GM19043 (cell line): Measurements from ENCODE around the gene LPIN1.
A peak's percentile ranks its signal among the peaks of the same experiment; 100 is the strongest.

Experiments
- ATAC-seq: cut with Tn5 transposase; IDR thresholded peaks from one replicate; pipeline ENCODE4 v1.9.1; 2021; ENCODE audit warnings: low read depth; ENCODE audit not compliant: unreplicated experiment

Gene LPIN1

DNA sequence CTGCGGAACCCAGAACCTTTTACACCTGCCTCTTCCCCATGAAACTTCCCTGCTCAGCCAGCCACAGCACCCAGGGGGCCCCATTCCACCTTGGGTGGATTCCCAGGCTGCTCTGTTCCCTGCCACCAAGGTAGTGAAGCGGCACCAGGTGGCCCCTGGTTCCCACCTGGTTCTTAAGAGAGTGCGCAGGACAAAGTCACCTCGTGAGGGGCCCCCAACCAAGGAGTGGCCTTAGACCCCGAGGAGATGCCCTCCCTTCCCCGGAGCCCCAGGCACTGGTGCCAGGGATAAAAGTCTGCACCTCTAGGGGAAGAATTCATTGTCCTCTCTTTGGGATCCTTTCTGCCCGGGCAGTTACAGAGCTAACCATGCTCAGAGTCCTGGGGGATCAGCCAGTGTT is 3.1 kb upstream of the LPIN1 start:
- ATAC-seq, result no peak

DNA sequence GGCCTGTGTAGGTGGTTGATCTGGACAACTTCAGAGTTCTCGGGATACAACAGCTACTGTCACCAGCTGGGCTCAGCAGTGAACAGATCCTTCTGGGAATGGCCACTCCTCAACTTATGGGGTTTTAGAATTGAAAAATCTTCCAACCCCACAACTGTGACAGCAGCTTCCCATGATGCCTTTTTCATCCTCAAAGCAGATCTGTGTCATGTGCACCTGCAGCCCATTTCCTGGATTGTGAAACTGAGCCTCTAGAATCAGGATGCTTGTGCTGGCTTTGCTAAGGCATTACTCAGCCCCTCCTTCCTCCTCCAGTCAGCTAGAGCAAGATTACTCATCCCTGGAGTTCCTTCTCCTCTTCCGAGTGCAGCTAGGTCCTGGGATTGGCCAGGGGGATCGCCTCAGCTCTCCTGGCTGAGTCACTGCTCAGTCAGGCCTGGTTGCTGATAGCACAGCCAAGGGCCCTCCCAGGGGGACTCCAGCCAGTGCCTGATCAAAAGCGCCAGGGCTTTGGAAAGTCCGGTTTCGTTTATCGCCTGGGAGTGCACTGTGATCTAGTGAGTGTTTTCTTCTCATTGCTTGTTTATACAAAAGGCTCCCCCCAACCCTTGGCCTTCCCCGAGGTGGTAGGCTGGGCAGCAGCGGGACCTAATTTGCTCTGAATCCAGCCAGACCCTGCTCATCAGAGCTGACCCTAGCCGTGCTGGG is 2.4 kb upstream of the LPIN1 start:
- peak; percentile 42 for ATAC-seq

DNA sequence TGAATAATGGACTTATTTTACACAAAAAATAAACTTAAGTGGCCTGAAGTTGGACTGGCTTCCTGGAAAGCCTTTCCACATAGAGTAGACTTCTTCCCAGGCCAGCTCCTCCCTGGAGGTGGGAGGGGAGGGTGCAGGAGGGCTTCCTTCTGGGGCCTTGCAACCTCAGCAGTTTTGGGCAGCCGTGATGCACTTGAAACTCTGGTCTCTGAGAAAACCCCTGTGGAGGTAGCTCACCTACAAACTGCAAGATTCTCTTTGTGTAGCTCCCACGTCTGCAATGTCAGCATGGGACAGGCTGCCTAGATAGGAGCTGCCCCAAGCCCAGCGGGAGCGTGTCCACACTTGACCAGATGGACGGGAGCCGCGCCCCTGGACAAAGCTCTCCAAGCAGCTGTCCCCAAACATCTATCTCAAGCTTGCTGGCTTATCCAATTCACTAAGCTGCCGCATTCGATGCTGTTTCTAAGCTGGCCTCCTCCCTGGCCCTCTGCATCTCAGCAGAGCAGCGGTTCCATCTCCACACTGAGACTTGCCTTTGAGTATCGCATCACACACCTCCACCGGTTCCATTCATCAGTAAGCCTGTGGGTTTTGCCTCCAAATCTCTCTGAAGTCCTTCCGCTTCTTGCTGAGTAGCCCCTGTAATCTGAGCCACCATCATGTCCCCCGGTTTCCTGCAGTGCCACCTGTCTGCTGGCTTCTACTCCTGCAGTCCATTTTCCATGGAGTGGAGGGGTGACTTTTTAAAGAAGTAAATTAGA is 1.6 kb upstream of the LPIN1 start:
- ATAC-seq, result no peak

DNA sequence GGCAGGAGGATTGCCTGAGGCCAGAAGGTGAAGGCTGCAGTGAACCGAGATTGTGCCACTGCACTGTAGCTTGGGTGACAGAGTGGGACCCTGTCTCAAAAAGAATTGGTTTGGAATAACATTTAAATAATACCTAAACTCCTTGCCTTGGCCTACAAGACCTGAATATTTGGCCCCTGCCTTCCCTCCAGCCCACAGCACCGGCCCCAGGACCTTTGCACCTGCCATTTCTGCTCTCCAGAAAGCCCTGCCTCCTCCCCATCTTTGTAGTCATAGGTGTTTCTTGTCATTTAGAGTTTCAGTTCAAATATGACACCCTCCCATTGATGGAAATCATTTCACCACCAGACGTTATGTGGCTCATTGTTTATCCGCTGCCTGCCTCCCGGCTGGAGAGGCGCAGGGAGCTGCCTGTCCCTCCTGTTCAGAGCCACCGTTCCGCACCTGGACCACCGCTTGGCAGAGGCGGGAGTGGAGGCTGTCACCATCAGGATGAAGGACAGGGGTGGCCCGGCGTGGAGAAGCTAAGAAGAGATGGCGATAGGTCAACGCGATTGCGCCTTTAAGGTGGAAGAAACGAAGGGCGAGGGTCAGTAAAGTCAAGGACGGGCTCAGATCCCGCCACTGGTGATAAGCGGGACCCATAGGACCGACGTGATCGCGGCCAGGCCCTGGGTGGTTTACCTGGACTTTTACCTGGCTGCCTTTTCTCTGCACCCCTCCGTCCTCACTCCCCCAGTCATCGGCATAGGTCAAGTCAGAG is 638 bp upstream of the LPIN1 start:
- ATAC-seq, result no peak

DNA sequence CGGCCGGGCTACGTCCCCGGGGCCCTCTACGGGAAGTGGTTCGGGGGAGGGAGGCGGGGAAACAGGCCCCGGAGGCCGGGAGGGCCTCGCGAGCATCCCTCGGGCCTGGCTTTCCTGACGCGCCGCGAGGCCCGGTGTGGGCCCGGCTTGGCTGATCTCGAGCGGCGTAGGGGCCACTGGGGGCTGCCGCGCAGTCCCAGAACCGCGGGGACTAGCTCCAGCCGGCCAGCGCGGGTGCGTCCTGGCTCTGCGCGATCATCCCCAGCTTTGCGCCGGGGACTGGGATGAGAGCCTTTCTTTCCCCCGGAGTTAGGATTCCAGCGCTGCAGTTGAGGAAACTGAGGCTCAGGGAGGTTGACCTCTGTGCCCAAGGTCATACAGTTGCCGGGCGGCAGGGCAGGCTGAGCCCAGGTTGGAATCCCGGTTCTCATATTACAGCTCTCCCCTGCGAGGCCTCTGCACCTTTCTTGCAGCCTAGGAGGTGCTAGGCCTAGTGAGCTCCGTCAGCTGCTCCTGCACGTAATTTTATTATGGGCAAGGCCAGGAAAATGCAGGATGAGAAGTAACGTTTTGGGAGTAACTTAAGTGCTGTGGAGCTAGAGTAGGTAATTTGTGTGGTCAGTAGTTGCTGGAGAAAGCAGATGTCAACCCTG is 501 bp downstream of the LPIN1 start:
- ATAC-seq, result no peak

DNA sequence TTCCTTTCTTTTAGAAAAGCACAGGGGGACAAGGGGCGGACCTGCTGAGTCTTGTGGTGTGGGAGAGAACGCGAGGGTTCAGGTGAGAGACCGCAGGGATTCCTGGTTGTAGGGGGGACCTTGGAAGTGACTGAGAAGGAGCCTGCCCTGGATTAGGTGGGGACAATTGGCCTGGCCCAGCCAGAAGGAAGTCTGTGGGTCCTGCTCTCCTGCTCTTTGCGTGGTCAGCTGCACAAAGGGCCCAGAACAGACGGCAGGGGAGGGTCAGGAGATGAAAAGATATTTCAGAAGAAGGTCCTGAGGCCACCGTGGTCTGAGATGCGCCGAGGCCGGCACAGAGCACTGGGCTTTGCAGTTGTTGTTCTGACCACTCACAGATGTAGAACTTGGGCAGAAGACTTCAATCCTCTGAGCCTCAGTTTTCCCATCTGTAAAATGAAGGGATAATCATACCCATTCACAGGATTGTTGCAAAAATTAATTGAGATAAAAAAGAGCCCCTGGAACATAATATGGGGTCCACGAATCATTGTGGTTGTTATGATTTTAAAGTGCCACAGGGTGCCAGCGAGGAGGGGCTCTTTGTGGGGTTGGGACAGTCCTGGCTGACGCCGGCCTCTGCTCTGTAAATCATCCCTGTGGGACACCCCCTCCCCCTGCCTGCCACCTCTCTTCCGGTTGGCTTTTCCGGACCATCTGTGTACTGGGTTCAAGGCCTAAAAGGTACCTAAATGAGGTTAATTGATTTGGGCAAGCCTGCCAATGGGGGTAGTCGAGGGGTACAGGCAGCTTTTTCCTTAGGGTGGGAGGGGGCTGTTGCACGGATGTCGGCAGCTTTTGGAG is 1.8 kb downstream of the LPIN1 start:
- no peak for ATAC-seq

DNA sequence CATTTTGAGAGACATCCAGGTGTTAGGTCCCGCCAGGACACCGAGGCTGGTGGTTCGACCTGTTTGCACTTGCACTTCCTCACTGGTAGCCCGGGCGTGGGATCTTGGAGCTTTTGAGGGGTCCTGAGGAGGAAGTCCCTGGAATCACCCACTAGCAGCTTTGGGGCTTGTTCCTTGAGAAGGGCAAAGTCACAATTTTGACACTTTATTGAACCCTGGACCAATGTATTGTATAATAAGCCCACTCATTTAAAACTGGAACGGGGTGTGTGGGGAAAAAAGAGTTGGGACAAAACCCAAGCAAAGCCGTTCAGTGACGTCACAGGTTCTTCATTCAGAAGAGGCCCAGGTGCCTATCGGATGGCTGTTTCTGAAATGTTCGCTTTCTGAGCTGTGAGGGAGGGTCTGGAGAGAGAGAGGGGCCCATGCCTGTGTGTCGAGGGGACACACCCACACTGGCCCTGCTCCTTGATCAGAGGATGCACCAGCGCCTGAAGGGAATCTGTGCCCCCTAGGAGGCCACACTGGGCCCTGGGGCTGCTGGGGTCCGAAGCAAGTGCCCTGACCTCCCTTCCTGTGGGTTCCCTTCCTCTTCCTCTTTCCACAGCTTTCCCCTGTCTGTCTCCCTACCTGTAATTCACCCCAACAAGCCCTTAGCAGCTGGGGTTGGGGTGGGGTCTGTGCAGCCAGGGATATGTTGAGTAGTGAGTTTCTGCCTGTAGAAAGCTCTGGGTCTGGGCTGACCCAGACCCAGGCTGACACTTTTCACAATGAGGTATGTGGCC is 2.6 kb downstream of the LPIN1 start:
- no peak for ATAC-seq

DNA sequence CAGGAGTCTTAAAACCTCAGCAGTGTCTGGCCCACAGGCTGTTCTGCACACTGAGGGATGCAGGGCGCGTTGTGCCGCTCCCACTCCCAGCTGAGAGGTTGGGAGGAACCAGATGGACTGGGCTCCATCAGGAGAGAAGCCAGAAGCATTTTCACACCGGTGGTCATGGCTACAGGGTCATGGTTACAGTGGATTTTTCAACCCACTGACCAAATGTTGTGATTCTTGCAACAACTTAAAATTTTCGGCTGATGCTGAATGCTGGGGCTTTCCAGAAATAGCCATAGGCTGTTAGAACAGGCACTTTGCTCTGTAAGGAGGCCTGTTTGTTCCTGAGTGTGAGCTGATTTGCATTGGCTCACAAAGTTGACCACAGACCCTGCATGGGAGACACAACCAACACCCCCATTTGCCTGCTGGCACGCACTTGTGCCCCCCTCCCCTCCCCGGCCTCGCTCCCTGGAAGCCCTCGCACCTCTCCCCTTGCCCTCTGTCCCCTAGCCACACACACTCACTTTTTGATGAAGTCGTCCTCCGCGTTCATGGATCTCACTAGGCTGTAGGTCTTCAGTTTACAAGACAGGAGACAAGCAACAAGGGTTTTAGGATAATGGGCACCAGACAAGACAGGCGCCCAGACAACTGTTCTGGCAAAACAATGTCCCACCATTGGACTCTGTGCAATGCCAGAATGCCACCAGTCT is 3.4 kb downstream of the LPIN1 start:
- peak; percentile 17 for ATAC-seq

DNA sequence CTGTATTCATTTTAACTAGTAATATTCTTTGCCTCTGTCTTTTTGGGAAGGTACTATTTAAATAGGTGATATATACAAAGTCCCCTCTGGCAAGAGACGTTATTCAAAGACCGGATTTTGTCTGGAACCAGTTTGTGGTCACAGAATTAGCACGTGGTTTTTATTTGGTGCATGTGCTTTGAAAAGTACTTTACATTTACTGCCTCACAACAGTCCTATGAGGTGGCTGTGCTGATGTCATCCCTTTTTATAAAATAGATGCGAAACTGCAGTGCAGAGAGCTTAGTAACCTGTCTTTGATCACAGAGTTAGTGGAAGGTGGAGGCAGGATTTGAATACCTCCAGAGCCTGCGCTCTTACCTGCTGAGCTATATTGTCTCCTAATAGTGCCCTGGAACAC is 4.0 kb downstream of the LPIN1 start:
- ATAC-seq, result peak; percentile 33

DNA sequence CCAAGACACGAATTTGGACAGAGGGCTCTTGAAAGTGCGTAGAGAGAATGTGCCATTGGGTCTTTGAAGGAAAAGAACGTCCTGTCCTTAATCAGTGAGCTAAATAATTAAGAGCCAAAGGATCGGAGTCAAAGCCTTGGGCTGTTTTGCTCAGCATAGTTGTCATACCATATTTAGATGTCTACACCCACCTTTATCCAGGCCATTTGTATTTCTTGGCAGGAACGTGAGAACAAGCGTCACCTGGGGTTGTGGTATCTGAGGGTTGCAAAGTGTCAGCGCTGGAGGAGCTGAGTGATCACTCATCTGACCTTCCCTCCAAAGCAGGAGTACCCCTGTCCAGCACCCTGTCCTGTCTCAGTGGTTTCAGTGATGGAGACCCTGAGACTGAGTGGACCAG is 4.5 kb downstream of the LPIN1 start:
- ATAC-seq, result no peak

DNA sequence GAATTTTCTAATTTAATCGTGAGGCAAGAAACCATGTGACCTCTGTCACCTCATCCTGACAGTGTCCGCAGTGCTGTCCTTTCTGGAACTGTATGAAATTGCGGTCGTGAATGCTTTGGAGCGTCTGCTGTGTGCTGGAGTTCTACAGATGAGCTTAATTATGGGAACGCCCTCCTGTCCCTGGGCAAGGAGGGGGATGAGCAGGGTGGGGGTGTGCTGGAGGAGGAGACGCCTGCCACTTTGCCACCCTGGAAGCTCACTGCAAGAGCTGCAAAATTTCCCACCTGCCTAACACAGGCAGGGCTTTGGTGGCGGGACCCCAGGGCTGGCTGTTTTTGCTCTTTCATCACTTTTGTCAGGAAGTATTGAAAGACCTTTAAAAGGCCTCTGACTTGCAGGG is 6.5 kb downstream of the LPIN1 start:
- ATAC-seq, result no peak

DNA sequence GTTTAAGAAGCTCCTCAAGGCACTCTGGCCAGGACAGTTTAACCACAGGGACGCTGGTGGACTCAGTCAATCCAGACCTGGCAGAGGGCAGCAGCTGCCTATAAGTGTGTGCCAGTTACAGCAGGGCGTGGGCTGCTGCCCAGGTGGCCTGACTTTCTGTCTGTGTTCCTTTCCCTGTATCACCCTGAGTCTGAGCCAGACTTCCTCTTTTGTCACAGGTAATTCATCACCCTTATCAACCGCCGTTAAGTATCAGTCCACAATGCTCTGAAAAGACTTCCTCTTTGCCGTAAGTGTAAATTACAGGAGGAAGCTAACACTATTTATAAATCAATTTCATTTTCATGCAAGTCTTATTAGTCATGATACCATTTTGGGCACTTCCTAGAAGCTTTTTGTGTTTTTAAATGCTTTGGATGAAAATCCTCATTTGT is 7.0 kb downstream of the LPIN1 start:
- ATAC-seq, result peak; percentile 65

DNA sequence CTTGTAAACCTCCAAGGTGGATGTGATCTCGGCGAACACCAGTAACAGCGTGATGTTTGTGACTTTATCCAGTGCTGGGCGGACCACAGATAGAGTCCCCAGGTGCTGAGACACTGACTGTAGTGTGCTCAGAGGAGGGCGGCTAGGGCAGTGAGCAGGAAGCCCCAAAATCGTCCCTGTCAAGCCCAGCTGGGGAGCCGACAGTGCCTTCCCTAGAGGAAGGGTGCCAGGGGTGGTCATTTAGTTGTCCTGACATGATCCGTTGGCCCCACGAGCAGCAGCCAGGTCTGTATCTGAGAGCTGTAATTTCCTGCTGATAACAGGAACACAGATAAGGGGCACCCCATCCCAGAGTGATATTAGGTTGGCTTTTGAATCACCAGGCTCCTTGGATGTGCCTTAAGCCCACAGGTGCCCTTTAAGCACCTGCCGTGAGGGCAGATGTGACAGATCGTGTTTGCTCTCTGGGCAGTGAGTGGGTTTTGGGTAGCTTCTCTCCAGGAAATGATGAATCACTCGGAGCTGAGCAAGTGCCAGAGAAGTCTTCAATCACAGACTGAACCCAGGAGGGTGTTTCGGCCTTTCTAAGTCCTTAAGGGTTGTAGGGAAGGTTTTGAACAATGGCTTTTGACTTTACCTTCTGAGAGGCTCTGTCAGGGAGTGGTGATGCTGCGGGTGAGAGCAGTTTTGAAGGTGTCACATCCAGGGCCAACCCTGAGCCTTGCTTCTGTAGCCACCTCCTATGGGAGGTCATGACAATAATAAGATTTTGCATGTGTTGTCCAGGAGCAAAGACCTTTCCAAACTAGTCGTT is 7.7 kb downstream of the LPIN1 start:
- peak; percentile 20 for ATAC-seq

DNA sequence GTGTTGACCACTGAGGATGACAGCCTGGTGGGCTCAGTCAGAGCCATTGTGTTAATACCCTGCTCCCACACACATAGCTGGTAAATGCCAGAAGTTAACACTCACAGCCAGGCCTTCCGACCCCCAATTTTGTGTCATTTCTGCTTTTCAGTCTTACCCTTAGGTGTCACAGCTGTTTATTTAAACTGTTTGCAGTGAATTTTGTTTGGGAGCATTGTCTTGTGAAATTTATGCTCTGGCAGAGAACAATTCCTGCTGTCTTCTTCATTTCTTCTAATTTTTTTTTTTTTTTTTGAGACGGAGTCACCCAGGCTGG is 8.2 kb downstream of the LPIN1 start:
- ATAC-seq, result no peak

DNA sequence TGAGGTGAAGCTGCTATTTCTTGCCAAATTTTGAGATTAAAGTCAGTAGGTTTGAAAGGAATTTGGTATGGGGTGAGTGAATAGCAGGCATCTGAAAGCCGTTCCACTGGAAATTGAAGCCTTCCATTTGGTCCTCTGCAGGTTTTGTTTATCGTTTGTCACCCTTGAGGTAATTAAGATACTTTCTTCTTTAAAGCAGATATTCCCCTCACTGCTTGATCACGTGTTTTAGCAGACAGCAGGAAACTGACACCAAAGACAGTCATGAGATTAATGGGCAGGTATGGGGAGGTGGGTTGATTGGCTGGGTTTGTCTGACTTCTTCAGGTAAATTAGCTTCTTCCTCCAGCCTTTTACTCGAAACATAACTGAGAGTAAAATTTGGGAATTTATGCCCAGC is 10.7 kb downstream of the LPIN1 start:
- no peak for ATAC-seq

DNA sequence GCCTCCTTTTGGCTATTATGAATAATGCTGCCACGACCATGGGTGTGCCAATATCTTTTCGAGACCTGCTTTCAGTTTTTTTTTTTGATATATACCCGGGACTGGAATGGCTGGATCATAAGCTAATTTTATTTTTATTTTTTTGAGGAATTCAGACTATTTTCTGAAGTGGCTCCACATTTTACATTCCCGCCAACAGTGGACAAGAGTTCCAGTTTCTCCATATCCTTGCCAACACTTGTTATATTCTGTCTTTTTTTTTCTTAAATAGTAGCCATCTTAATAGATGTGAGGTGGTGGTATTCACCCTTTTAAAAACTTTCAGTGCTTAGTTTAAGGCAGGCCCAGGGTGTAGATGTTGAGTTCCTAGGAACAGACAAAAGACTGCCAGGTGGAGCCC is 11.8 kb downstream of the LPIN1 start:
- no peak for ATAC-seq

DNA sequence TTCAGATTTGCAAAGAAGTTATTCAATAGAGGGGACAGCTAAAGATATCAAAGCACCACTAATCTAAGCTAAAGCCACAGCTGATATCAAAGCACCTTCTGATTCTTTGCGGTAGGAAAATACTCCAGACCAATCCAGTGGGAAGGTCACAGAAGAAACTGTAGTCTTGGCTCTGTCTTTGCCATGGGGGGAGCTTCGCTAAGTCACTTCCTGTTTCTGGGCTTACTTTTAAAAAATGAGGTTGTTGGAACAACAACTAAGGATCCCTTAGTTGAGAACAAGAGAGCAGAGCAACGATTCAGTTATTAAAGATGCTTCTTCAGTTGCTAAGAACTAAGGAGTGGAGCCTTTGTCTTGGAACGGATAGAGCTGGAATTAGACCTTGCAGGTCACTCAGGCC is 12.2 kb downstream of the LPIN1 start:
- no peak for ATAC-seq
